Measurements from ENCODE around the gene EHD1. TPM values are rescaled to one million over a fixed set of nuclear protein-coding genes. Genes with fewer than 3 reads are reported as not detected.

EHD1 gene
- total RNA-seq, 4 donors from 2014 or later, result 53.5 to 90.7 (median 67.4) TPM

GRCh38 chr11:64916040-64916774, 37.8 kb upstream of the EHD1 start:
- peak overlapping the region; percentile 46 to 63 (median 55) for H3K27ac ChIP-seq
- no peaks in the 10 kb centered on the region for H3K27me3 ChIP-seq
- TF ChIP-seq CTCF (IDR thresholded peaks at IDR 0.05) (no peak), POLR2A (IDR thresholded peaks at IDR 0.05) (no peak)
- 7% methylated on average over 18 to 23 of the region's 23 CpGs for WGBS, 2 donors
- no peaks in the 10 kb centered on the region for H3K9me3 ChIP-seq
- peaks cover 24 to 30% of the 10 kb centered on the region in 2 donors for H3K36me3 ChIP-seq
- H3K4me3 ChIP-seq (replicated peaks in 1 of 3), result peak overlapping the region; percentile 88 to 95 (median 94)
- peak; percentile 31 to 37 for DNase-seq
- H3K4me1 ChIP-seq, result peaks cover 16 to 19% of the 10 kb centered on the region in 2 donors
- intact Hi-C loops (cut with DNase I), result loop anchor here (10.0 kb wide), 1 partner anchor 199 kb away; the partner anchor contains the start of genes TM7SF2 and ZNHIT2

- no peaks in the 10 kb centered on the region for H3K27me3 ChIP-seq
- H3K4me3 ChIP-seq (replicated peaks in 1 of 3), result peak overlapping the region in 1 of 3 donors; percentile 94
- peak overlapping the region in 1 of 3 donors; percentile 5 for H3K27ac ChIP-seq
- WGBS, 2 donors, result 75 to 79% methylated on average over 7 of the region's 7 CpGs
- TF ChIP-seq CTCF (IDR thresholded peaks at IDR 0.05) (no peak), POLR2A (IDR thresholded peaks at IDR 0.05) (no peak)
- intact Hi-C loops (cut with DNase I), result loop anchor here (10.0 kb wide), 1 partner anchor 199 kb away; the partner anchor contains the start of genes TM7SF2 and ZNHIT2
- DNase-seq, result no peak
- H3K9me3 ChIP-seq, result no peaks in the 10 kb centered on the region
- peaks cover 16 to 19% of the 10 kb centered on the region in 2 donors for H3K4me1 ChIP-seq
- peaks cover 32 to 38% of the 10 kb centered on the region in 2 donors for H3K36me3 ChIP-seq
These were observed 37.0 kb upstream of the EHD1 start for GRCh38 chr11:64915376-64915887.

- TF ChIP-seq POLR2A (IDR thresholded peaks at IDR 0.05) (no peak), CTCF (IDR thresholded peaks at IDR 0.05) (no peak)
- Histone ChIP-seq H3K27me3 (no peaks in the 10 kb centered on the region), H3K27ac (no peak overlapping the region), H3K4me1 (peaks cover 16 to 19% of the 10 kb centered on the region in 2 donors), H3K36me3 (peaks cover 45 to 51% of the 10 kb centered on the region in 2 donors), H3K4me3 (replicated peaks in 1 of 3) (no peak overlapping the region), H3K9me3 (no peaks in the 10 kb centered on the region)
- WGBS, 2 donors, result 81 to 97% methylated on average over 3 to 5 of the region's 17 CpGs
- intact Hi-C loops (cut with DNase I), result loop anchor here (5.0 to 10.0 kb wide), 2 partner anchors 103 to 201 kb away; partner anchors contain the start of genes TM7SF2 and ZNHIT2
- DNase-seq, result no peak
These were observed 35.7 kb upstream of the EHD1 start for GRCh38 chr11:64914123-64914522.

GRCh38 chr11:64913171-64913727, 34.8 kb upstream of the EHD1 start:
- Histone ChIP-seq H3K27ac (no peak overlapping the region), H3K9me3 (no peaks in the 10 kb centered on the region), H3K4me3 (replicated peaks in 1 of 3) (no peak overlapping the region), H3K4me1 (peaks cover 12 to 16% of the 10 kb centered on the region in 2 donors), H3K27me3 (no peaks in the 10 kb centered on the region), H3K36me3 (peaks cover 50 to 59% of the 10 kb centered on the region in 2 donors)
- TF ChIP-seq POLR2A (IDR thresholded peaks at IDR 0.05) (no peak), CTCF (IDR thresholded peaks at IDR 0.05) (no peak)
- WGBS, 2 donors, result 90 to 93% methylated on average over 15 to 17 of the region's 18 CpGs
- intact Hi-C loops (cut with DNase I), result loop anchor here (5.0 to 10.0 kb wide), 2 partner anchors 104 to 202 kb away; partner anchors contain the start of genes TM7SF2 and ZNHIT2
- no peak for DNase-seq

Measured in thyroid gland (tissue), 4 donors.